HEK293 (cell line): ENCODE results near the gene EDEM3.

Experiments
- CTCF ChIA-PET: fragments of 350-600 bp; formaldehyde crosslinking; extraction: SDS; loops from one replicate; lab custom pipeline; 2021; ENCODE audit warnings: antibody characterized with exemption; lab: Yijun Ruan, JAX
- POLR2A ChIA-PET: fragments of 300-600 bp; formaldehyde crosslinking; extraction: SDS; loops from one replicate; lab custom pipeline; 2020; ENCODE audit warnings: antibody characterized with exemption, inconsistent platforms; lab: Yijun Ruan, JAX
- H3K27ac ChIP-seq: fragments of 200-500 bp; sonication (Bioruptor generic); 2 replicates; pipeline ENCODE4 v1.5.1; 2014; ENCODE audit warnings: low read depth, low read length, control low read depth, inconsistent platforms; ENCODE audit errors: extremely low read depth
- H3K36me3 ChIP-seq, 2 experiments: fragments of 200-500 bp in 1 of 2; sonication (Bioruptor generic) in 1 of 2; 1 replicate in 1 of 2; 2 replicates in 1 of 2; pipeline ENCODE4 v1.5.1; 2014 to 2017; ENCODE audit warnings: inconsistent platforms in 2 of 2, low read length in 2 of 2; ENCODE audit not compliant: control insufficient read depth in 2 of 2, insufficient read depth in 1 of 2
- H3K4me1 ChIP-seq: fragments of 200-500 bp; sonication (Bioruptor generic); 2 replicates; pipeline ENCODE4 v1.5.1; 2014; ENCODE audit warnings: mild to moderate bottlenecking, low read length, inconsistent platforms; ENCODE audit not compliant: control insufficient read depth, insufficient read depth
- H3K4me3 ChIP-seq: 2 replicates; pipeline ENCODE4 v1.5.1; 2011; ENCODE audit warnings: low read depth, mild to moderate bottlenecking, control low read depth, low read length, moderate library complexity
- H3K9me3 ChIP-seq: fragments of 200-500 bp; sonication (Bioruptor generic); 2 replicates; pipeline ENCODE4 v1.5.1; 2014; ENCODE audit warnings: low read depth, low read length, inconsistent platforms; ENCODE audit not compliant: control insufficient read depth, insufficient read depth
- HIC1 ChIP-seq: fragments of 450-650 bp; formaldehyde crosslinking; IDR thresholded peaks from 2 replicates; pipeline ENCODE4 v1.5.1; 2016; ENCODE audit warnings: missing biosample characterization, missing genetic modification characterization
- HOXD13 ChIP-seq: sonication (generic); formaldehyde crosslinking; IDR thresholded peaks from 2 replicates; pipeline ENCODE4 v1.8.0; 2022; ENCODE audit warnings: missing genetic modification reagents, borderline replicate concordance
- MZF1 ChIP-seq: fragments of 450-650 bp; formaldehyde crosslinking; IDR thresholded peaks from 2 replicates; pipeline ENCODE4 v1.5.1; 2017; ENCODE audit warnings: missing biosample characterization, missing genetic modification characterization, borderline replicate concordance
- RBAK ChIP-seq: fragments of 450-650 bp; formaldehyde crosslinking; IDR thresholded peaks from 2 replicates; pipeline ENCODE4 v1.5.1; 2016; ENCODE audit warnings: missing biosample characterization, missing genetic modification characterization
- REST ChIP-seq: fragments of 450-650 bp; formaldehyde crosslinking; IDR thresholded peaks from 2 replicates; pipeline ENCODE4 v1.5.1; 2016; ENCODE audit warnings: missing biosample characterization, missing genetic modification characterization
- ZBTB21 ChIP-seq: fragments of 450-650 bp; formaldehyde crosslinking; IDR thresholded peaks from 2 replicates; pipeline ENCODE4 v1.5.1; 2017; ENCODE audit warnings: missing biosample characterization, missing genetic modification characterization
- ZFP3 ChIP-seq: fragments of 450-650 bp; formaldehyde crosslinking; IDR thresholded peaks from 2 replicates; pipeline ENCODE4 v1.5.1; 2016; ENCODE audit warnings: low read depth, missing biosample characterization, missing genetic modification characterization
- ZNF114 ChIP-seq: fragments of 450-650 bp; formaldehyde crosslinking; IDR thresholded peaks from 2 replicates; pipeline ENCODE4 v1.5.0; 2017; ENCODE audit warnings: missing biosample characterization, missing genetic modification characterization
- ZNF121 ChIP-seq: fragments of 450-650 bp; formaldehyde crosslinking; IDR thresholded peaks from 2 replicates; pipeline ENCODE4 v1.5.1; 2016; ENCODE audit warnings: missing biosample characterization, missing genetic modification characterization
- ZNF140 ChIP-seq: fragments of 450-650 bp; formaldehyde crosslinking; IDR thresholded peaks from 2 replicates; pipeline ENCODE4 v1.5.1; 2016; ENCODE audit warnings: missing biosample characterization, missing genetic modification characterization
- ZNF169 ChIP-seq: fragments of 450-650 bp; formaldehyde crosslinking; IDR thresholded peaks from 2 replicates; pipeline ENCODE4 v1.5.1; 2016; ENCODE audit warnings: missing biosample characterization, missing genetic modification characterization
- ZNF2 ChIP-seq: fragments of 450-650 bp; formaldehyde crosslinking; IDR thresholded peaks from 2 replicates; pipeline ENCODE4 v1.5.1; 2016; ENCODE audit warnings: missing biosample characterization, missing genetic modification characterization
- ZNF26 ChIP-seq: fragments of 450-650 bp; formaldehyde crosslinking; IDR thresholded peaks from 2 replicates; pipeline ENCODE4 v1.5.1; 2016; ENCODE audit warnings: missing biosample characterization, missing genetic modification characterization
- ZNF280C ChIP-seq: fragments of 450-650 bp; formaldehyde crosslinking; IDR thresholded peaks from 2 replicates; pipeline ENCODE4 v1.5.1; 2016; ENCODE audit warnings: missing biosample characterization, missing genetic modification characterization
- ZNF292 ChIP-seq: fragments of 450-650 bp; formaldehyde crosslinking; IDR thresholded peaks from 2 replicates; pipeline ENCODE4 v1.5.1; 2016; ENCODE audit warnings: low read depth, missing biosample characterization, missing genetic modification characterization, borderline replicate concordance
- ZNF335 ChIP-seq: fragments of 450-650 bp; formaldehyde crosslinking; conservative IDR thresholded peaks from 2 replicates; pipeline ENCODE4 v1.5.1; 2016; ENCODE audit warnings: missing biosample characterization, missing genetic modification characterization
- ZNF423 ChIP-seq: fragments of 450-650 bp; formaldehyde crosslinking; IDR thresholded peaks from 2 replicates; pipeline ENCODE4 v1.5.1; 2016; ENCODE audit warnings: missing biosample characterization, missing genetic modification characterization
- ZNF48 ChIP-seq: fragments of 450-650 bp; formaldehyde crosslinking; IDR thresholded peaks from 2 replicates; pipeline ENCODE4 v1.5.1; 2016; ENCODE audit warnings: missing biosample characterization, missing genetic modification characterization
- ZNF510 ChIP-seq: fragments of 450-650 bp; formaldehyde crosslinking; IDR thresholded peaks from 2 replicates; pipeline ENCODE4 v1.5.1; 2018; ENCODE audit warnings: mild to moderate bottlenecking, missing genetic modification characterization, missing biosample characterization; ENCODE audit not compliant: insufficient replicate concordance
- ZNF555 ChIP-seq: fragments of 450-650 bp; formaldehyde crosslinking; conservative IDR thresholded peaks from 2 replicates; pipeline ENCODE4 v1.5.1; 2017; ENCODE audit warnings: missing biosample characterization, mild to moderate bottlenecking, missing genetic modification characterization, inconsistent platforms
- ZNF596 ChIP-seq: fragments of 450-650 bp; IDR thresholded peaks from 2 replicates; pipeline ENCODE4 v1.5.0; 2018; ENCODE audit warnings: missing biosample characterization, mild to moderate bottlenecking, missing genetic modification characterization, moderate library complexity
- ZNF670 ChIP-seq: fragments of 450-650 bp; formaldehyde crosslinking; IDR thresholded peaks from 2 replicates; pipeline ENCODE4 v1.5.1; 2016; ENCODE audit warnings: missing biosample characterization, missing genetic modification characterization, low read depth
- ZNF768 ChIP-seq: fragments of 450-650 bp; formaldehyde crosslinking; IDR thresholded peaks from 2 replicates; pipeline ENCODE4 v1.5.1; 2018; ENCODE audit warnings: missing biosample characterization, mild to moderate bottlenecking, missing genetic modification characterization
- ZNF776 ChIP-seq: fragments of 450-650 bp; formaldehyde crosslinking; IDR thresholded peaks from 2 replicates; pipeline ENCODE4 v1.5.0; 2017; ENCODE audit warnings: missing biosample characterization, missing genetic modification characterization, borderline replicate concordance
- ZNF791 ChIP-seq: fragments of 450-650 bp; formaldehyde crosslinking; IDR thresholded peaks from 2 replicates; pipeline ENCODE4 v1.5.1; 2016; ENCODE audit warnings: missing biosample characterization, missing genetic modification characterization
- ZSCAN16 ChIP-seq: fragments of 450-650 bp; formaldehyde crosslinking; IDR thresholded peaks from 2 replicates; pipeline ENCODE4 v1.5.1; 2016; ENCODE audit warnings: missing biosample characterization, missing genetic modification characterization
- ZSCAN30 ChIP-seq: fragments of 450-650 bp; IDR thresholded peaks from 2 replicates; pipeline ENCODE4 v1.5.1; 2018; ENCODE audit warnings: missing biosample characterization, mild to moderate bottlenecking, missing genetic modification characterization, moderate library complexity

EDEM3 gene

DNA sequence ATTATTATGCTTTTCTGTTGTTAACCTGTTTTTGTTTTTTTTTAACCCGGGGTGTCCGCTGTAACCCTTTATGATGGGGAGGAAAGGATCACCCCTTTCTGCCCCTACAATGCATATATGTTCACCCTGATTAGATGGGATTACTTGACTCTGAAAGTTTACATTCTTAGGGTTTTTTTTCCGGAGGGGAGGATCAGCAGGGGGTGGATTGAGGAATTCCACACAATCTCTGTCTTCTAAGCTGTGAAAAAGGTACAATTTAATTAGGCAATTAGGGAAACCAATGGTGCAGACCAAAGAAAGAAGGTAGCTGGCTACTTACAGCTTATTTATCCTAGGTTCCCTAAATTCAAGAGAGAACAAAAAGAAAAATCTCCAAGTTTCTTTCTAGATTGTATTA is 58.3 kb downstream of the EDEM3 start:
- H3K4me1 ChIP-seq = no peaks in the 10 kb centered on the region
- CTCF ChIA-PET = interaction anchor here (0.6 kb wide), 1 partner anchor 974 kb away, joined by 6 read pairs; no protein-coding TSS in a partner anchor
- POLR2A ChIA-PET = no interaction called here

DNA sequence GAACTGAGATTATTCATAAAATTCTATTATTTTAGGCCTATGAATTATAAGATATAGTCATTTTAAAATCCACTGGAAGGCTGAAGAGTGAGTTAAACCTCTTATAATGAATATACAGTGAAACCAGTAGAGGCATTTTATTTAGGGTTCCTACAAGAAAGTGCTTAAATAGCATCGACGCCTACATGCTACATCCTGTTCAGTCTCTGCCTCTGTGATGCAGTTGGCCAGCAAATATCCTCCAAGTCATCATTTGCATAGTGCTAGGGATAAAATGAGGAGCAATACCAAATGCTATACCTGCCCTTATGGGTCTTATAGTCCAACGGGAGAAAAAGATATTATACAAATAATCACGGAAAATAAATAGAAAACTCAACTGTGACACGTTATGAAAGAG is 59.6 kb downstream of the EDEM3 start:
- H3K9me3 ChIP-seq = no peaks in the 10 kb centered on the region
- no peak overlapping the region for H3K4me3 ChIP-seq
- H3K4me1 ChIP-seq = no peaks in the 10 kb centered on the region
- CTCF ChIA-PET = no interaction called here
- POLR2A ChIA-PET = no interaction called here
- no peak overlapping the region for H3K27ac ChIP-seq
- peaks cover 0 to 10% of the 10 kb centered on the region in 2 experiments; a peak in 1 of 3 replicates for H3K36me3 ChIP-seq
- TF ChIP-seq ZNF48 (tag by site-specific recombination) = no peak
- TF ChIP-seq ZNF596 (tag by site-specific recombination) = no peak
- no peak for TF ChIP-seq ZNF169 (tag by site-specific recombination)
- no peak for TF ChIP-seq ZNF555
- TF ChIP-seq ZNF510 = no peak
- TF ChIP-seq ZNF776 (tag by site-specific recombination) = no peak
- no peak for TF ChIP-seq ZNF2 (tag by site-specific recombination)
- no peak for TF ChIP-seq HIC1 (tag by site-specific recombination)
- TF ChIP-seq ZSCAN16 (tag by site-specific recombination) = no peak
- TF ChIP-seq ZNF114 = no peak

More for the DNA sequence above, 58.3 kb downstream of the EDEM3 start:
- H3K27ac ChIP-seq = no peak overlapping the region
- H3K36me3 ChIP-seq = peaks cover 0 to 14% of the 10 kb centered on the region in 2 experiments; a peak in 1 of 3 replicates
- no peak for TF ChIP-seq ZNF791 (tag by site-specific recombination)
- no peak for TF ChIP-seq ZFP3 (tag by site-specific recombination)
- TF ChIP-seq ZNF292 (tag by site-specific recombination) = no peak
- no peak for TF ChIP-seq REST (tag by site-specific recombination)
- TF ChIP-seq HOXD13 = no peak
- TF ChIP-seq ZSCAN30 (tag by site-specific recombination) = no peak
- TF ChIP-seq ZNF280C (tag by site-specific recombination) = no peak
- no peak for TF ChIP-seq ZNF335 (tag by site-specific recombination)
- TF ChIP-seq ZNF768 (tag by site-specific recombination) = no peak
- no peak for TF ChIP-seq ZBTB21
- TF ChIP-seq ZNF121 (tag by site-specific recombination) = no peak
- no peak for TF ChIP-seq ZNF26
- no peak for TF ChIP-seq MZF1
- TF ChIP-seq ZNF423 = no peak
- TF ChIP-seq ZNF510 = no peak
- TF ChIP-seq RBAK (tag by site-specific recombination) = no peak
- TF ChIP-seq ZNF140 (tag by site-specific recombination) = no peak
- TF ChIP-seq ZNF670 = no peak
- no peak overlapping the region for H3K4me3 ChIP-seq
- H3K9me3 ChIP-seq = no peaks in the 10 kb centered on the region
